HepG2 (cell line): ENCODE measurements around the gene KRT71.

ENCODE experiments used
- CREB1 ChIP-seq, 2 experiments: fragments of 450-650 bp in 1 of 2; IDR thresholded peaks; 2 replicates each; pipeline ENCODE4 v1.6.1; 2016 to 2017; ENCODE audit warnings: control low read depth in 1 of 2, mild to moderate bottlenecking in 1 of 2, missing compliant biosample characterization in 1 of 2, missing genetic modification characterization in 1 of 2
- FOXA1 ChIP-seq, 2 experiments: fragments of 450-650 bp in 1 of 2; sonication (generic) in 1 of 2; formaldehyde crosslinking in 1 of 2; IDR thresholded peaks; 2 replicates each; pipeline versions ENCODE4 v1.4.0 to v1.6.1; 2016 to 2020; ENCODE audit warnings: missing genetic modification reagents in 1 of 2
- PHF21A ChIP-seq: sonication (generic); formaldehyde crosslinking; IDR thresholded peaks from 2 replicates; pipeline ENCODE4 v1.5.0; 2020; ENCODE audit warnings: mild to moderate bottlenecking, missing genetic modification reagents
- POLR2AphosphoS2 ChIP-seq: IDR thresholded peaks from 2 replicates; pipeline ENCODE4 v1.6.1; 2011; ENCODE audit warnings: low read depth, low read length, improper control_type of control experiment
- RAD21 ChIP-seq: fragments of 450-650 bp; formaldehyde crosslinking; IDR thresholded peaks from 2 replicates; pipeline ENCODE4 v1.5.0; 2020; ENCODE audit warnings: mild to moderate bottlenecking
- TCF12 ChIP-seq, 2 experiments: fragments of 450-650 bp in 1 of 2; sonication (generic) in 1 of 2; formaldehyde crosslinking in 1 of 2; IDR thresholded peaks; 2 replicates each; pipeline versions ENCODE4 v1.6.1 to v1.8.0; 2017 to 2022; ENCODE audit warnings: antibody characterized with exemption in 1 of 2, mild to moderate bottlenecking in 1 of 2, missing genetic modification reagents in 1 of 2, moderate library complexity in 1 of 2
- TF ChIP-seq, protein P1 (sequence below): sonication (generic); formaldehyde crosslinking; IDR thresholded peaks from 2 replicates; pipeline ENCODE4 v1.5.0; 2020; ENCODE audit warnings: mild to moderate bottlenecking, missing genetic modification reagents, moderate library complexity
- TF ChIP-seq, protein P2 (sequence below): sonication (generic); formaldehyde crosslinking; conservative IDR thresholded peaks from 2 replicates; pipeline ENCODE4 v1.4.0; 2020; ENCODE audit warnings: missing genetic modification reagents
- TF ChIP-seq, protein P3 (sequence below): sonication (generic); formaldehyde crosslinking; IDR thresholded peaks from 2 replicates; pipeline ENCODE4 v1.8.0; 2022; ENCODE audit warnings: mild to moderate bottlenecking, missing genetic modification reagents; ENCODE audit not compliant: insufficient replicate concordance
- TF ChIP-seq, protein P4 (sequence below): sonication (generic); formaldehyde crosslinking; IDR thresholded peaks from 2 replicates; pipeline ENCODE4 v1.4.0; 2020; ENCODE audit warnings: mild to moderate bottlenecking, missing genetic modification reagents

DNA sequence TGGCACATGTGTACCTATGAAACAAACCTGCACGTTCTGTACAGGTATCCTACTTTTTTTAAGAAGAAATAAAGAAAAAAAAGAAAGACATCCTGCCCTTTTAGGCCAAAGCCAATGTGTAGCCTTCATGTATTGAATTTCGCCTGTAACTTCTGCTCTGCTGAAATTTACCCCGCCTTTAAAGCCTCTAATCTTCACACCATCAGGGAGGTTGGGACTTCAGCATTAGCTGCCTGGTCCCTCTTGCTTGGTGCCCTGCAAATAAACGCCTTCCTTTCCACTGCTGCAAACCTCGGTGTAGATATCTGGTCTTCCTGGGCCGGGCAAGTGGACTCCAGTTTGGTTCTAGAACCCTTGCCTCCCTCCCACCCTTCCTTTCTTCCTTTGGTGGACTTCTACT lies 2.6 kb upstream of the KRT71 start:
- TF ChIP-seq CREB1 (IDR thresholded peaks at IDR 0.05) (no peak), CREB1 (CRISPR knock-in tag; IDR thresholded peaks at IDR 0.05) (no peak), TCF12 (IDR thresholded peaks at IDR 0.05) (no peak), TCF12 (CRISPR knock-in tag; IDR thresholded peaks at IDR 0.05) (no peak), FOXA1 (IDR thresholded peaks at IDR 0.05) (no peak), FOXA1 (CRISPR knock-in tag; IDR thresholded peaks at IDR 0.05) (no peak), POLR2AphosphoS2 (no peak), PHF21A (CRISPR knock-in tag) (no peak), RAD21 (CRISPR knock-in tag) (no peak)
- TF ChIP-seq, protein P1, sequence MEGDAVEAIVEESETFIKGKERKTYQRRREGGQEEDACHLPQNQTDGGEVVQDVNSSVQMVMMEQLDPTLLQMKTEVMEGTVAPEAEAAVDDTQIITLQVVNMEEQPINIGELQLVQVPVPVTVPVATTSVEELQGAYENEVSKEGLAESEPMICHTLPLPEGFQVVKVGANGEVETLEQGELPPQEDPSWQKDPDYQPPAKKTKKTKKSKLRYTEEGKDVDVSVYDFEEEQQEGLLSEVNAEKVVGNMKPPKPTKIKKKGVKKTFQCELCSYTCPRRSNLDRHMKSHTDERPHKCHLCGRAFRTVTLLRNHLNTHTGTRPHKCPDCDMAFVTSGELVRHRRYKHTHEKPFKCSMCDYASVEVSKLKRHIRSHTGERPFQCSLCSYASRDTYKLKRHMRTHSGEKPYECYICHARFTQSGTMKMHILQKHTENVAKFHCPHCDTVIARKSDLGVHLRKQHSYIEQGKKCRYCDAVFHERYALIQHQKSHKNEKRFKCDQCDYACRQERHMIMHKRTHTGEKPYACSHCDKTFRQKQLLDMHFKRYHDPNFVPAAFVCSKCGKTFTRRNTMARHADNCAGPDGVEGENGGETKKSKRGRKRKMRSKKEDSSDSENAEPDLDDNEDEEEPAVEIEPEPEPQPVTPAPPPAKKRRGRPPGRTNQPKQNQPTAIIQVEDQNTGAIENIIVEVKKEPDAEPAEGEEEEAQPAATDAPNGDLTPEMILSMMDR (CRISPR knock-in tag), result no peak
- TF ChIP-seq, protein P2, sequence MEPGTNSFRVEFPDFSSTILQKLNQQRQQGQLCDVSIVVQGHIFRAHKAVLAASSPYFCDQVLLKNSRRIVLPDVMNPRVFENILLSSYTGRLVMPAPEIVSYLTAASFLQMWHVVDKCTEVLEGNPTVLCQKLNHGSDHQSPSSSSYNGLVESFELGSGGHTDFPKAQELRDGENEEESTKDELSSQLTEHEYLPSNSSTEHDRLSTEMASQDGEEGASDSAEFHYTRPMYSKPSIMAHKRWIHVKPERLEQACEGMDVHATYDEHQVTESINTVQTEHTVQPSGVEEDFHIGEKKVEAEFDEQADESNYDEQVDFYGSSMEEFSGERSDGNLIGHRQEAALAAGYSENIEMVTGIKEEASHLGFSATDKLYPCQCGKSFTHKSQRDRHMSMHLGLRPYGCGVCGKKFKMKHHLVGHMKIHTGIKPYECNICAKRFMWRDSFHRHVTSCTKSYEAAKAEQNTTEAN (CRISPR knock-in tag), result no peak
- TF ChIP-seq, protein P3, sequence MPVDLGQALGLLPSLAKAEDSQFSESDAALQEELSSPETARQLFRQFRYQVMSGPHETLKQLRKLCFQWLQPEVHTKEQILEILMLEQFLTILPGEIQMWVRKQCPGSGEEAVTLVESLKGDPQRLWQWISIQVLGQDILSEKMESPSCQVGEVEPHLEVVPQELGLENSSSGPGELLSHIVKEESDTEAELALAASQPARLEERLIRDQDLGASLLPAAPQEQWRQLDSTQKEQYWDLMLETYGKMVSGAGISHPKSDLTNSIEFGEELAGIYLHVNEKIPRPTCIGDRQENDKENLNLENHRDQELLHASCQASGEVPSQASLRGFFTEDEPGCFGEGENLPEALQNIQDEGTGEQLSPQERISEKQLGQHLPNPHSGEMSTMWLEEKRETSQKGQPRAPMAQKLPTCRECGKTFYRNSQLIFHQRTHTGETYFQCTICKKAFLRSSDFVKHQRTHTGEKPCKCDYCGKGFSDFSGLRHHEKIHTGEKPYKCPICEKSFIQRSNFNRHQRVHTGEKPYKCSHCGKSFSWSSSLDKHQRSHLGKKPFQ (CRISPR knock-in tag), result no peak
- TF ChIP-seq, protein P4, sequence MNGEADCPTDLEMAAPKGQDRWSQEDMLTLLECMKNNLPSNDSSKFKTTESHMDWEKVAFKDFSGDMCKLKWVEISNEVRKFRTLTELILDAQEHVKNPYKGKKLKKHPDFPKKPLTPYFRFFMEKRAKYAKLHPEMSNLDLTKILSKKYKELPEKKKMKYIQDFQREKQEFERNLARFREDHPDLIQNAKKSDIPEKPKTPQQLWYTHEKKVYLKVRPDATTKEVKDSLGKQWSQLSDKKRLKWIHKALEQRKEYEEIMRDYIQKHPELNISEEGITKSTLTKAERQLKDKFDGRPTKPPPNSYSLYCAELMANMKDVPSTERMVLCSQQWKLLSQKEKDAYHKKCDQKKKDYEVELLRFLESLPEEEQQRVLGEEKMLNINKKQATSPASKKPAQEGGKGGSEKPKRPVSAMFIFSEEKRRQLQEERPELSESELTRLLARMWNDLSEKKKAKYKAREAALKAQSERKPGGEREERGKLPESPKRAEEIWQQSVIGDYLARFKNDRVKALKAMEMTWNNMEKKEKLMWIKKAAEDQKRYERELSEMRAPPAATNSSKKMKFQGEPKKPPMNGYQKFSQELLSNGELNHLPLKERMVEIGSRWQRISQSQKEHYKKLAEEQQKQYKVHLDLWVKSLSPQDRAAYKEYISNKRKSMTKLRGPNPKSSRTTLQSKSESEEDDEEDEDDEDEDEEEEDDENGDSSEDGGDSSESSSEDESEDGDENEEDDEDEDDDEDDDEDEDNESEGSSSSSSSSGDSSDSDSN (CRISPR knock-in tag), result no peak
